ENCODE measurements around the gene NPY1R.

Gene NPY1R

DNA sequence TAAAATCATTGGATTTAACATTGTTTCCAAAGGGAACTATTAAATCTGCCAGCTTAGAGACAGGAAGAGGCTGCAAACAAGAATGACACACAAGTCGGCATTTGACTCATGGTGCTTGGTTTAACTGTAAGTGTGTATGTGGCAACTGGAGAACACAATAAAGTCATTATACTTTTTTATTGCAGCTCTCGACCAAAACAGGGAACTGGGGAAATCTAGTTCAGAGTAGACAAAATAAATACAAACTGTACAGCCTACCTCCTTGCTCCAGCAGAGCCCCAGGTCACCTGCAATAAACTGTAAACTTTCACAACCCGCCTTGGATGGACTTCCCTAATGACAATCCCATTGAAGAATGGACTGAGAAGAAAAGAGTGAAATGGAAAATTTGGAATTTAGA is 35.3 kb upstream of the NPY1R start:
- TF ChIP-seq, protein P1, sequence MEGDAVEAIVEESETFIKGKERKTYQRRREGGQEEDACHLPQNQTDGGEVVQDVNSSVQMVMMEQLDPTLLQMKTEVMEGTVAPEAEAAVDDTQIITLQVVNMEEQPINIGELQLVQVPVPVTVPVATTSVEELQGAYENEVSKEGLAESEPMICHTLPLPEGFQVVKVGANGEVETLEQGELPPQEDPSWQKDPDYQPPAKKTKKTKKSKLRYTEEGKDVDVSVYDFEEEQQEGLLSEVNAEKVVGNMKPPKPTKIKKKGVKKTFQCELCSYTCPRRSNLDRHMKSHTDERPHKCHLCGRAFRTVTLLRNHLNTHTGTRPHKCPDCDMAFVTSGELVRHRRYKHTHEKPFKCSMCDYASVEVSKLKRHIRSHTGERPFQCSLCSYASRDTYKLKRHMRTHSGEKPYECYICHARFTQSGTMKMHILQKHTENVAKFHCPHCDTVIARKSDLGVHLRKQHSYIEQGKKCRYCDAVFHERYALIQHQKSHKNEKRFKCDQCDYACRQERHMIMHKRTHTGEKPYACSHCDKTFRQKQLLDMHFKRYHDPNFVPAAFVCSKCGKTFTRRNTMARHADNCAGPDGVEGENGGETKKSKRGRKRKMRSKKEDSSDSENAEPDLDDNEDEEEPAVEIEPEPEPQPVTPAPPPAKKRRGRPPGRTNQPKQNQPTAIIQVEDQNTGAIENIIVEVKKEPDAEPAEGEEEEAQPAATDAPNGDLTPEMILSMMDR (IDR thresholded peaks at IDR 0.05; ENCODE audit: low read length) = no peak
- TF ChIP-seq EZH2phosphoT487 (IDR thresholded peaks at IDR 0.05; ENCODE audit: low read length) (no peak), EZH2 (optimal IDR thresholded peaks at IDR 0.05; ENCODE audit: low read depth, low read length) (no peak)

DNA sequence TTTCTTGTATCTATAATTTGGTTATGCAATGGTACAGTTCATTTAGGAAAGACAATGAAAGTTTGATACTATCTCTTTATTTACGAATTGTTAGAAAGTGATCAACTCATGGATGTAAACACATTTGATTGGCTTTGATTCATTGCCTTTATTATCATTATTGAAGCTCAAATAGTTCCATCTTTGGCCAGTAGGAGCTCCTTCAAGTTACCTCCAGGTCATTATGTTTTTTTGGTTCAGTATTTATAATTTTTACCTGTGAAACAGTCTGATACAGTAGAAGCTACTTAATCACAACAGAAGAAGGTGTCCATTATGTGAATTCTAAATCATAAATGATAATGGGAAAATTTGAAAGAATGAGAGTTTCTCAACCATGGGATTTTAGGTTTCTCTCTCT is 23.7 kb upstream of the NPY1R start:
- DNase-seq = no peak
- no peaks in the 10 kb centered on the region for H3F3A ChIP-seq (ENCODE audit: insufficient read depth, low read length)
- no peaks in the 10 kb centered on the region for H3K9me2 ChIP-seq (replicated peaks; ENCODE audit: insufficient read depth, low read length)
- no peak overlapping the region for H3K9ac ChIP-seq (ENCODE audit: low read length)
- H3K36me3 ChIP-seq (replicated peaks; ENCODE audit: insufficient read depth, low read length) = no peaks in the 10 kb centered on the region
- H3K27me3 ChIP-seq (replicated peaks; ENCODE audit: insufficient read depth, low read length) = no peaks in the 10 kb centered on the region
- H3K27ac ChIP-seq (ENCODE audit: low read length) = no peak overlapping the region
- no peaks in the 10 kb centered on the region for H3K79me2 ChIP-seq (ENCODE audit: low read length)
- no peak overlapping the region for H3K4me2 ChIP-seq (ENCODE audit: low read depth, low read length)
- no peak overlapping the region for H3K4me3 ChIP-seq (ENCODE audit: low read length)
- no peaks in the 10 kb centered on the region for H4K20me1 ChIP-seq (ENCODE audit: insufficient read depth, low read length)
- no peaks in the 10 kb centered on the region for H3K9me3 ChIP-seq (replicated peaks; ENCODE audit: insufficient read depth, low read length)
- H3K4me1 ChIP-seq (ENCODE audit: low read length) = no peaks in the 10 kb centered on the region
- TF ChIP-seq EZH2phosphoT487 (IDR thresholded peaks at IDR 0.05; ENCODE audit: low read length) = no peak
- TF ChIP-seq, protein P1 (IDR thresholded peaks at IDR 0.05; ENCODE audit: low read length) = peak; percentile 9; the same call in 1 of the 2 replicates
- TF ChIP-seq EZH2 (optimal IDR thresholded peaks at IDR 0.05; ENCODE audit: low read depth, low read length) = no peak
- H2AFZ ChIP-seq (ENCODE audit: low read length) = no peak overlapping the region

More for the DNA sequence above, 35.3 kb upstream of the NPY1R start:
- H3K79me2 ChIP-seq (ENCODE audit: low read length) = no peaks in the 10 kb centered on the region
- no peaks in the 10 kb centered on the region for H3K36me3 ChIP-seq (replicated peaks; ENCODE audit: insufficient read depth, low read length)
- DNase-seq = no peak
- H3K9ac ChIP-seq (ENCODE audit: low read length) = no peak overlapping the region
- H3K4me2 ChIP-seq (ENCODE audit: low read depth, low read length) = no peak overlapping the region
- H3K27ac ChIP-seq (ENCODE audit: low read length) = no peak overlapping the region
- H3K4me3 ChIP-seq (ENCODE audit: low read length) = no peak overlapping the region
- no peaks in the 10 kb centered on the region; the same call in 1 of the 2 replicates for H3K9me2 ChIP-seq (replicated peaks; ENCODE audit: insufficient read depth, low read length)
- H3K27me3 ChIP-seq (replicated peaks; ENCODE audit: insufficient read depth, low read length) = no peaks in the 10 kb centered on the region
- H3K4me1 ChIP-seq (ENCODE audit: low read length) = no peaks in the 10 kb centered on the region
- H4K20me1 ChIP-seq (ENCODE audit: insufficient read depth, low read length) = no peaks in the 10 kb centered on the region
- no peaks in the 10 kb centered on the region for H3F3A ChIP-seq (ENCODE audit: insufficient read depth, low read length)
- H2AFZ ChIP-seq (ENCODE audit: low read length) = no peak overlapping the region
- no peaks in the 10 kb centered on the region for H3K9me3 ChIP-seq (replicated peaks; ENCODE audit: insufficient read depth, low read length)

DNA sequence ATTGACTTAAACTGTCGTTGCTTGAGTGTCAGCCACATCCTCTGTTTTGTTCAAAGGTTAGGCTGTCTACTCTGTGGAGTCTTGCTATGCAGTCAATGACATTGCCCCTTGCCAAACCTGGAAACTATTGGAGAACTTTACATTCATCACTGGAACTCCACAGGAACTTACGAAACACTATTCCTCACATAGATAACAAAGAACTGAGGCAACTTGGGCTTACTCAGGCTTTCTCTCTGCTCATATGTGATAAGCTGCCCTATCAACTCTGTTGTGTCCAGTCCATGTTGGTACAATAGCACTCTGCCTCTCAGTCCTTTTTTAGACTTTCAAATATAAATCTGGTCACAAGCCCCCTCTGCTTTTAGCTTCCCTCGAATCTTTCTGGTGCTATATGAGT is 20.7 kb upstream of the NPY1R start:
- TF ChIP-seq, protein P1 (IDR thresholded peaks at IDR 0.05; ENCODE audit: low read length) = no peak
- TF ChIP-seq EZH2 (optimal IDR thresholded peaks at IDR 0.05; ENCODE audit: low read depth, low read length) = no peak
- TF ChIP-seq EZH2phosphoT487 (IDR thresholded peaks at IDR 0.05; ENCODE audit: low read length) = no peak
- Histone ChIP-seq H3K36me3 (replicated peaks; ENCODE audit: insufficient read depth, low read length) (no peaks in the 10 kb centered on the region), H3K4me3 (ENCODE audit: low read length) (no peak overlapping the region), H3K9me3 (replicated peaks; ENCODE audit: insufficient read depth, low read length) (no peaks in the 10 kb centered on the region), H2AFZ (ENCODE audit: low read length) (no peak overlapping the region), H3F3A (ENCODE audit: insufficient read depth, low read length) (no peaks in the 10 kb centered on the region), H3K27ac (ENCODE audit: low read length) (no peak overlapping the region), H3K4me1 (ENCODE audit: low read length) (no peaks in the 10 kb centered on the region), H3K4me2 (ENCODE audit: low read depth, low read length) (no peak overlapping the region), H3K79me2 (ENCODE audit: low read length) (no peaks in the 10 kb centered on the region), H3K27me3 (replicated peaks; ENCODE audit: insufficient read depth, low read length) (no peaks in the 10 kb centered on the region), H4K20me1 (ENCODE audit: insufficient read depth, low read length) (no peaks in the 10 kb centered on the region), H3K9ac (ENCODE audit: low read length) (no peak overlapping the region), H3K9me2 (replicated peaks; ENCODE audit: insufficient read depth, low read length) (no peaks in the 10 kb centered on the region)
- no peak for DNase-seq
